AG09319 (cell line): ENCODE measurements around the gene HMG20B.

Source experiments
- DNase-seq: peaks from one replicate; pipeline ENCODE4 v3.0.0-alpha.2; 2010; ENCODE audit warnings: low read depth; ENCODE audit errors: extremely low read depth
- TF ChIP-seq, protein P1 (sequence below): IDR thresholded peaks from 2 replicates; pipeline ENCODE4 v1.5.1; 2011; ENCODE audit warnings: low read depth, mild to moderate bottlenecking, inconsistent platforms, low read length, moderate library complexity

Gene HMG20B

DNA sequence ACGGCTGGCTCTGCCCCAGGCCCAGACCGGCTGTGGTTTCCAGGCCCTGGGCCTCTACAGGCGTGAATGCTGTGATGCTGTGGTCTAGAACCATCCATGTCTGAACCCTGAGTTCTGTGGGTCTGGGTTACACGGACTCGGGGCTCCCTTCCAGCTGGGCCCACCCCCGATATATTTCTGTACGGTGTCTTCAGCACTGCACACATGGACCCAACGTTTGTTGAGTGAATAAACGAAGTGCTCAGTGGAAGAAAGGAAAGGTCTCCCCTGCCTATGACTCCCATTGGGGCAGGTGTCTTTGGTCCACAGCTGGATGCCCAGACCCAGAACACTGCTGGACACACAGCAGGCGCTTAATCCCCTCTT lies 27.1 kb upstream of the HMG20B start:
- TF ChIP-seq, protein P1, sequence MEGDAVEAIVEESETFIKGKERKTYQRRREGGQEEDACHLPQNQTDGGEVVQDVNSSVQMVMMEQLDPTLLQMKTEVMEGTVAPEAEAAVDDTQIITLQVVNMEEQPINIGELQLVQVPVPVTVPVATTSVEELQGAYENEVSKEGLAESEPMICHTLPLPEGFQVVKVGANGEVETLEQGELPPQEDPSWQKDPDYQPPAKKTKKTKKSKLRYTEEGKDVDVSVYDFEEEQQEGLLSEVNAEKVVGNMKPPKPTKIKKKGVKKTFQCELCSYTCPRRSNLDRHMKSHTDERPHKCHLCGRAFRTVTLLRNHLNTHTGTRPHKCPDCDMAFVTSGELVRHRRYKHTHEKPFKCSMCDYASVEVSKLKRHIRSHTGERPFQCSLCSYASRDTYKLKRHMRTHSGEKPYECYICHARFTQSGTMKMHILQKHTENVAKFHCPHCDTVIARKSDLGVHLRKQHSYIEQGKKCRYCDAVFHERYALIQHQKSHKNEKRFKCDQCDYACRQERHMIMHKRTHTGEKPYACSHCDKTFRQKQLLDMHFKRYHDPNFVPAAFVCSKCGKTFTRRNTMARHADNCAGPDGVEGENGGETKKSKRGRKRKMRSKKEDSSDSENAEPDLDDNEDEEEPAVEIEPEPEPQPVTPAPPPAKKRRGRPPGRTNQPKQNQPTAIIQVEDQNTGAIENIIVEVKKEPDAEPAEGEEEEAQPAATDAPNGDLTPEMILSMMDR = no peak
- DNase-seq = no peak

DNA sequence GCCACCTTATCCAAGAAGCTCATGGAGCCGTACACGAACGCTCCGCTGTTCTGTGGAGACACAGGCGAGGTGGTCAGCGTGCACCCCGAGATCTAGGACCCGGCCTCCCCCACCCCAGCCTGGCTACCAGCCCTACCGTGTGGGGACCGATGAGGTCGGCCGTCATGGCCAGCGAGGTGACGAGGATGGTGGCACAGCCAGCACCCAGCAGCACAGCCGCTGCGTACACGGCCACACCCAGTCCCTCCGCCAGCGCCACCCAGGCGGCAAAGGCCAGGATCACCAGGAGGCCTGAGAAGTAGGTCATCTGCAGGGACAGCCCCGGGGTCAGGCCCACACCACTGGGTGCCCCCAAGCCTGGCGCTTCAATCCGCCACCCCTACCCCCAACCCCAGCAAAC lies 26.6 kb upstream of the HMG20B start:
- TF ChIP-seq, protein P1 = no peak
- DNase-seq = no peak

DNA sequence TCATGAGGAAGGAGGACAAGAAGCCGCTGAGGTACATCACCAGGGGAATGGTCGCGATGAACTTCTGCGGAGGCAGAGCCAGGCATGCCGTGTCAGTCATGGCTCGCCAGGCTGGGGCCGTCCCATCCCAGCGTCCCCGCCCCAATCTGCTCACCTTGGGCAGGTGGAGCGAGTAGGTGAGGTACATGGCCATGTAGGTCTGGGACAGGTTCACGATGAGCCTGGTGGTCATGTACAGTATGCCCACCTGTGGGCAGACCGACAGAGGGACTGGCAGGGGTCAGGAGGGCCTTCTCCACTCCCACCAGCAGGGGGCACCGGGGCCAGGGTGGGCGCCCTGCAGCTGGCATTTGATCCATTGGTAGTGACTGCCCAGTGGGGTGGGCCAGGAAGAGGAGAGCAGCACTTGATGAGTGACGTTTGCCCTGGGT lies 25.4 kb upstream of the HMG20B start:
- TF ChIP-seq, protein P1 = peak; percentile 54

GRCh38 chr19:3547767-3548282 lies 24.9 kb upstream of the HMG20B start:
- TF ChIP-seq, protein P1 = no peak
- DNase-seq = no peak

More for the DNA sequence above, 25.4 kb upstream of the HMG20B start:
- no peak for DNase-seq

DNA sequence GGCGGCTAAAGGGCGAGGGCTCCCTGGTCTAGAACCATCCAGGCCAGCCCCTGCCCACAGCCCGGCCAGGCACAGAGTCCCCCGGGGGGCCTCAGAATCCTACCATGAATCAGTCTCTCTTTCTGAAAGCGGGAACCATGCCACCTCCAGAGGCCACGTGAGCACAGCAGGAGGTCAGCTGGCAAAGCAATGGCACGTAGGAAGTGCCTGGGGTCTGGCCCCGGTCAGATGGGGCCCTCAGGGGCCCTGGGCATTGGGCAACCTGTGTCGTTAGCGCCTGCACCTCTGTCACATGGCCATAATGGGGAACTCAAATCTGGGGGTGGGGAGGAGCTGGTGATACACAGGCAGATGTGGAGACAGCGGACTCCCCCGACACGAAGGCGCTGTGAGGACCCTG lies 24.1 kb upstream of the HMG20B start:
- DNase-seq = no peak

DNA sequence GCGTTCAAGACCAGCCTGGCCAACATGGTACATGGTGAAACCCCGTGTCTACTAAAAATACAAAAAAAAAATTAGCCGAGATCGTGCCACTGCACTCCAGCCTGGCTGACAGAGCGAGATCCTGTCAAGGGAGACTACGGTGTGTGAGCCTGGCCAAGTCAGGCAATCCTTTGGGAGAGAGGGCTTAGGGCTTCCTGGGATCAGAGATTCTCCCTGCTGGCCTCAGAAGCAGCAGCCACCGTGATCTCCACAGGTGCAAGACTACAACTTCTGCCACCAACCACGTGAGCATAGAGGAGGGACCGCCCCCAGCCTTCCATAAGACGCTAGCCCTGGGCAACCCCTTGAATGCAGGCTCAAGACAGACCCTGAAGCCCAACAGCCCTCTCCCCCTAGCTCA lies 22.9 kb upstream of the HMG20B start:
- TF ChIP-seq, protein P1 = no peak
- no peak for DNase-seq

More for the DNA sequence above, 24.1 kb upstream of the HMG20B start:
- TF ChIP-seq, protein P1 = no peak

- no peak for DNase-seq
- TF ChIP-seq, protein P1 = no peak
These were observed 21.6 kb upstream of the HMG20B start for GRCh38 chr19:3550947-3551791.
